Colon (tissue), 2 donors: Measurements from ENCODE around the gene JAM3.

ENCODE experiments used
- FAIRE-seq: peaks from 2 replicates; lab custom pipeline; 2012; peaks lifted over from hg19 to GRCh38; lab: Jason Lieb, UNC
- donor health status: control.
- donor health status: control.

Gene JAM3

GRCh38 chr11:134039726-134040385 lies 29.0 kb upstream of the JAM3 start:
- FAIRE-seq, result no peak

- no peak for FAIRE-seq
These were observed 28.2 kb upstream of the JAM3 start for GRCh38 chr11:134040386-134041302.

GRCh38 chr11:134041349-134041748 lies 27.5 kb upstream of the JAM3 start:
- FAIRE-seq, result no peak

GRCh38 chr11:134041791-134042696 lies 26.8 kb upstream of the JAM3 start:
- no peak for FAIRE-seq

- FAIRE-seq, result no peak
These were observed 25.0 kb upstream of the JAM3 start for GRCh38 chr11:134043821-134044420.

GRCh38 chr11:134044514-134045284 lies 24.2 kb upstream of the JAM3 start:
- FAIRE-seq, result no peak

GRCh38 chr11:134045799-134046635 lies 22.9 kb upstream of the JAM3 start:
- no peak for FAIRE-seq

GRCh38 chr11:134046681-134047449 lies 22.0 kb upstream of the JAM3 start:
- no peak for FAIRE-seq

GRCh38 chr11:134047586-134047999 lies 21.3 kb upstream of the JAM3 start:
- FAIRE-seq, result no peak

- FAIRE-seq, result no peak
These were observed 20.8 kb upstream of the JAM3 start for GRCh38 chr11:134048028-134048427.

GRCh38 chr11:134049303-134049702 lies 19.6 kb upstream of the JAM3 start:
- no peak for FAIRE-seq

- no peak for FAIRE-seq
These were observed 18.1 kb upstream of the JAM3 start for GRCh38 chr11:134050541-134051383.

GRCh38 chr11:134052395-134052987 lies 16.4 kb upstream of the JAM3 start:
- FAIRE-seq, result no peak

GRCh38 chr11:134052988-134053945 lies 15.6 kb upstream of the JAM3 start:
- no peak for FAIRE-seq

- FAIRE-seq, result no peak
These were observed 13.8 kb upstream of the JAM3 start for GRCh38 chr11:134055029-134055428.

GRCh38 chr11:134060316-134060715 lies 8.6 kb upstream of the JAM3 start:
- no peak for FAIRE-seq
